Upper lobe of left lung (tissue), 6 donors: ENCODE data around the gene PRDM16. TPM values are rescaled to one million over a fixed set of nuclear protein-coding genes. Genes with fewer than 3 reads are reported as not detected.

Experiments used
- ATAC-seq, 2 donors: fragments of 200-7000 bp; cut with Tn5 transposase; one replicate each; pipeline ENCODE4 v1.9.1; 2022; ENCODE audit warnings: mild to moderate bottlenecking in 2 of 2, moderate library complexity in 2 of 2; ENCODE audit not compliant: low FRiP score in 2 of 2
- DNase-seq, 2 donors: peaks; one replicate each; pipeline ENCODE4 v3.0.0-alpha.2; 2019 to 2020
- H3K27ac ChIP-seq, 4 donors: fragments of 200-600 bp; sonication (generic); one replicate each; pipeline ENCODE4 v1.5.1; 2016 to 2019
- H3K27me3 ChIP-seq, 4 donors: fragments of 200-600 bp; sonication (generic); one replicate each; pipeline ENCODE4 v1.5.1; 2017 to 2019
- H3K36me3 ChIP-seq, 4 donors: fragments of 200-600 bp; sonication (generic); one replicate each; pipeline ENCODE4 v1.5.1; 2016 to 2019
- H3K4me1 ChIP-seq, 4 donors: fragments of 200-600 bp; sonication (generic); one replicate each; pipeline ENCODE4 v1.5.1; 2018 to 2019
- H3K4me3 ChIP-seq, 4 donors: fragments of 200-600 bp; sonication (generic); one replicate each; pipeline ENCODE4 v1.5.1; 2017 to 2019; ENCODE audit warnings: mild to moderate bottlenecking in 2 of 4, moderate library complexity in 1 of 4
- H3K9me3 ChIP-seq, 4 donors: fragments of 200-600 bp; sonication (generic); one replicate each; pipeline ENCODE4 v1.5.1; 2018 to 2019
- EP300 ChIP-seq, 4 donors: sonication (generic); formaldehyde crosslinking; IDR thresholded peaks; one replicate each; pipeline ENCODE4 v1.5.1; 2017; ENCODE audit warnings: antibody characterized with exemption in 4 of 4, control low read depth in 2 of 4
- POLR2A ChIP-seq, 4 donors: fragments of 450-650 bp; IDR thresholded peaks; one replicate each; pipeline ENCODE4 v1.5.1; 2016 to 2017; ENCODE audit warnings: antibody characterized with exemption in 4 of 4, mild to moderate bottlenecking in 2 of 4
- POLR2AphosphoS5 ChIP-seq, 2 donors: sonication (generic); formaldehyde crosslinking; IDR thresholded peaks; one replicate each; pipeline ENCODE4 v1.5.1; 2017; ENCODE audit warnings: antibody characterized with exemption in 2 of 2
- WGBS, 2 donors: methylation state at CpG; one replicate each; pipeline ENCODE4 v1.1.5; 2017 to 2018; 5-methylcytosine and 5-hydroxymethylcytosine counted together
- total RNA-seq, 6 donors: library from RNA; depleted of rRNA in 4 of 6; stranded (reverse); fragments of >200 nt in 4 of 6; gene quantifications; one replicate each; pipeline versions ENCODE4 v1.1.0 to v1.2.1, GENCODE V29; 2016 to 2021
- TF ChIP-seq, protein P1 (sequence below), 6 experiments: fragments of 450-650 bp in 4 of 6; fragments of 200-600 bp in 2 of 6; sonication (generic) in 2 of 6; IDR thresholded peaks; one replicate each; pipeline ENCODE4 v1.5.1; 2016 to 2019; ENCODE audit warnings: antibody characterized with exemption in 6 of 6
- donor health status: DM: no; HTN: no; CAD: no; lungs with moderate emphysema.
- donor health status: DM: no; HTN: yes; CAD: no; lungs with severe emphysema.

Gene PRDM16
- total RNA-seq, 6 donors from 2014 or later, result 12.3 to 54.5 (median 21.2) TPM

- Histone ChIP-seq H3K27ac (no peak overlapping the region), H3K4me1 (peaks cover 16 to 20% (median 17%) of the 10 kb centered on the region in 4 donors), H3K36me3 (no peaks in the 10 kb centered on the region), H3K27me3 (no peaks in the 10 kb centered on the region), H3K4me3 (no peak overlapping the region), H3K9me3 (no peaks in the 10 kb centered on the region)
- ATAC-seq, result no peak
- TF ChIP-seq, protein P1, sequence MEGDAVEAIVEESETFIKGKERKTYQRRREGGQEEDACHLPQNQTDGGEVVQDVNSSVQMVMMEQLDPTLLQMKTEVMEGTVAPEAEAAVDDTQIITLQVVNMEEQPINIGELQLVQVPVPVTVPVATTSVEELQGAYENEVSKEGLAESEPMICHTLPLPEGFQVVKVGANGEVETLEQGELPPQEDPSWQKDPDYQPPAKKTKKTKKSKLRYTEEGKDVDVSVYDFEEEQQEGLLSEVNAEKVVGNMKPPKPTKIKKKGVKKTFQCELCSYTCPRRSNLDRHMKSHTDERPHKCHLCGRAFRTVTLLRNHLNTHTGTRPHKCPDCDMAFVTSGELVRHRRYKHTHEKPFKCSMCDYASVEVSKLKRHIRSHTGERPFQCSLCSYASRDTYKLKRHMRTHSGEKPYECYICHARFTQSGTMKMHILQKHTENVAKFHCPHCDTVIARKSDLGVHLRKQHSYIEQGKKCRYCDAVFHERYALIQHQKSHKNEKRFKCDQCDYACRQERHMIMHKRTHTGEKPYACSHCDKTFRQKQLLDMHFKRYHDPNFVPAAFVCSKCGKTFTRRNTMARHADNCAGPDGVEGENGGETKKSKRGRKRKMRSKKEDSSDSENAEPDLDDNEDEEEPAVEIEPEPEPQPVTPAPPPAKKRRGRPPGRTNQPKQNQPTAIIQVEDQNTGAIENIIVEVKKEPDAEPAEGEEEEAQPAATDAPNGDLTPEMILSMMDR (IDR thresholded peaks at IDR 0.05), result no peak
- no peak for TF ChIP-seq EP300 (IDR thresholded peaks at IDR 0.05)
- no peak for TF ChIP-seq POLR2A (IDR thresholded peaks at IDR 0.05)
- no peak for TF ChIP-seq POLR2AphosphoS5 (IDR thresholded peaks at IDR 0.05)
- WGBS, 2 donors, result 82 to 87% methylated on average over 16 of the region's 16 CpGs
- peak in 1 of 2 donors; percentile 32 for DNase-seq
Measured at GRCh38 chr1:3178279-3178678, 109.3 kb downstream of the PRDM16 start.

GRCh38 chr1:3179471-3179870 lies 110.5 kb downstream of the PRDM16 start:
- 83 to 93% methylated on average over 3 to 15 of the region's 15 CpGs for WGBS, 2 donors
- H3K27me3 ChIP-seq, result no peaks in the 10 kb centered on the region
- TF ChIP-seq, protein P1 (IDR thresholded peaks at IDR 0.05), result no peak
- TF ChIP-seq EP300 (IDR thresholded peaks at IDR 0.05), result no peak
- H3K4me3 ChIP-seq, result no peak overlapping the region
- H3K27ac ChIP-seq, result no peak overlapping the region
- no peaks in the 10 kb centered on the region for H3K36me3 ChIP-seq
- DNase-seq (peak in 1 of 2 donors; percentile 58), ATAC-seq (no peak)
- no peaks in the 10 kb centered on the region for H3K9me3 ChIP-seq
- peaks cover 12 to 18% (median 14%) of the 10 kb centered on the region in 4 donors for H3K4me1 ChIP-seq

- Histone ChIP-seq H3K9me3 (no peaks in the 10 kb centered on the region), H3K27me3 (no peaks in the 10 kb centered on the region), H3K27ac (no peak overlapping the region), H3K4me1 (peaks cover under 1 to 8% (median 3%) of the 10 kb centered on the region in 4 donors), H3K36me3 (no peaks in the 10 kb centered on the region), H3K4me3 (no peak overlapping the region)
- no peak for ATAC-seq
- no peak for DNase-seq
- TF ChIP-seq EP300 (IDR thresholded peaks at IDR 0.05) (no peak), POLR2AphosphoS5 (IDR thresholded peaks at IDR 0.05) (no peak), POLR2A (IDR thresholded peaks at IDR 0.05) (no peak)
- TF ChIP-seq, protein P1 (IDR thresholded peaks at IDR 0.05), result no peak
- WGBS, 2 donors, result 88 to 89% methylated on average over 36 of the region's 36 CpGs
Measured at GRCh38 chr1:3180915-3181314, 111.9 kb downstream of the PRDM16 start.

GRCh38 chr1:3181956-3182355 lies 113.0 kb downstream of the PRDM16 start:
- Histone ChIP-seq H3K27ac (no peak overlapping the region), H3K4me1 (peaks cover 9 to 18% (median 12%) of the 10 kb centered on the region in 4 donors), H3K27me3 (no peaks in the 10 kb centered on the region), H3K4me3 (no peak overlapping the region), H3K9me3 (no peaks in the 10 kb centered on the region), H3K36me3 (no peaks in the 10 kb centered on the region)
- TF ChIP-seq EP300 (IDR thresholded peaks at IDR 0.05) (no peak), POLR2AphosphoS5 (IDR thresholded peaks at IDR 0.05) (no peak), POLR2A (IDR thresholded peaks at IDR 0.05) (no peak)
- TF ChIP-seq, protein P1 (IDR thresholded peaks at IDR 0.05), result no peak
- ATAC-seq, result no peak
- WGBS, 2 donors, result 73 to 84% methylated on average over 6 to 14 of the region's 14 CpGs
- peak in 1 of 2 donors; percentile 52 for DNase-seq

- H3K9me3 ChIP-seq, result no peaks in the 10 kb centered on the region
- ATAC-seq (no peak), DNase-seq (no peak)
- no peak overlapping the region for H3K27ac ChIP-seq
- no peaks in the 10 kb centered on the region for H3K36me3 ChIP-seq
- peaks cover 12 to 28% (median 21%) of the 10 kb centered on the region in 4 donors for H3K4me1 ChIP-seq
- WGBS, 2 donors, result 28 to 33% methylated on average over 13 of the region's 13 CpGs
- H3K4me3 ChIP-seq, result no peak overlapping the region
- TF ChIP-seq EP300 (IDR thresholded peaks at IDR 0.05) (no peak), POLR2AphosphoS5 (IDR thresholded peaks at IDR 0.05) (no peak)
- no peaks in the 10 kb centered on the region for H3K27me3 ChIP-seq
Measured at GRCh38 chr1:3183411-3183810, 114.4 kb downstream of the PRDM16 start.
